HuH-7.5 (cell line): Measurements from ENCODE around the gene FMNL1.
A peak's percentile ranks its signal among the peaks of the same experiment; 100 is the strongest.
"Not testable (repeated sequence)": the region's sequence is repeated elsewhere in the genome, so short reads cannot be mapped to it uniquely, and the experiment has no call there.

Experiments used
- DNase-seq: peaks from one replicate; pipeline ENCODE4 v3.0.0; 2011; ENCODE audit warnings: low spot score

The FMNL1 gene

GRCh38 chr17:45236282-45236606 is 14.6 kb downstream of the FMNL1 start:
- no peak for DNase-seq

- no peak for DNase-seq
Observed at GRCh38 chr17:45237686-45238085, 16.0 kb downstream of the FMNL1 start.

GRCh38 chr17:45238155-45238774 is 16.6 kb downstream of the FMNL1 start:
- no peak for DNase-seq

- no peak for DNase-seq
Observed at GRCh38 chr17:45240905-45241327, 19.2 kb downstream of the FMNL1 start.

GRCh38 chr17:45241328-45242028 is 19.8 kb downstream of the FMNL1 start:
- no peak for DNase-seq

DNA sequence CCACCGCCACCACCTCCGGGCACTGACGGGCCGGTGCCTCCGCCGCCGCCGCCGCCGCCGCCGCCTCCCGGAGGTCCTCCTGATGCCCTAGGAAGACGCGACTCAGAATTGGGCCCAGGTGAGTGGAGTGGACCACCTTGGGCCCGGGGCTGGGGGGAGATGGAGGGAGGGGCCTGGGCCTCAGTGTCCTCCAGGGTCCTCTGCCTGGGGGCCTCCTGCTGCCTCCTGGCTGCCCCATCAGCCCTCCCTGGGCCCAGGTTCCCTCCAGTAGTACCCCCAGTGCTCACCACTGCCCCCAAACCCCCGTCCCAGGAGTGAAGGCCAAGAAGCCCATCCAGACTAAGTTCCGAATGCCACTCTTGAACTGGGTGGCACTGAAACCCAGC is 20.3 kb downstream of the FMNL1 start:
- no peak for DNase-seq

DNA sequence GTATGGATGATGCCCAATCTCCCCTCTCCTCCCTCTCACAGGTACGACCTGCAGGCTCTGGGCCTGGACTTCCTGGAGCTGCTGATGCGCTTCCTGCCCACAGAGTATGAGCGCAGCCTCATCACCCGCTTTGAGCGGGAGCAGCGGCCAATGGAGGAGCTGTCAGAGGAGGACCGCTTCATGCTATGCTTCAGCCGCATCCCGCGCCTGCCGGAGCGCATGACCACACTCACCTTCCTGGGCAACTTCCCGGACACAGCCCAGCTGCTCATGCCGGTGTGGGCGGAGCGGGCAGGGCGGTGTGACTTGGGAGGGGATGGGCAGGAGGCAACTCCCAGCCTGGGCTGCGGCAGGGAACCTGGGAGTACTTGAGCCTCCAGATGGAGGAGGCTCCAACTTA is 22.1 kb downstream of the FMNL1 start:
- DNase-seq, result no peak

DNA sequence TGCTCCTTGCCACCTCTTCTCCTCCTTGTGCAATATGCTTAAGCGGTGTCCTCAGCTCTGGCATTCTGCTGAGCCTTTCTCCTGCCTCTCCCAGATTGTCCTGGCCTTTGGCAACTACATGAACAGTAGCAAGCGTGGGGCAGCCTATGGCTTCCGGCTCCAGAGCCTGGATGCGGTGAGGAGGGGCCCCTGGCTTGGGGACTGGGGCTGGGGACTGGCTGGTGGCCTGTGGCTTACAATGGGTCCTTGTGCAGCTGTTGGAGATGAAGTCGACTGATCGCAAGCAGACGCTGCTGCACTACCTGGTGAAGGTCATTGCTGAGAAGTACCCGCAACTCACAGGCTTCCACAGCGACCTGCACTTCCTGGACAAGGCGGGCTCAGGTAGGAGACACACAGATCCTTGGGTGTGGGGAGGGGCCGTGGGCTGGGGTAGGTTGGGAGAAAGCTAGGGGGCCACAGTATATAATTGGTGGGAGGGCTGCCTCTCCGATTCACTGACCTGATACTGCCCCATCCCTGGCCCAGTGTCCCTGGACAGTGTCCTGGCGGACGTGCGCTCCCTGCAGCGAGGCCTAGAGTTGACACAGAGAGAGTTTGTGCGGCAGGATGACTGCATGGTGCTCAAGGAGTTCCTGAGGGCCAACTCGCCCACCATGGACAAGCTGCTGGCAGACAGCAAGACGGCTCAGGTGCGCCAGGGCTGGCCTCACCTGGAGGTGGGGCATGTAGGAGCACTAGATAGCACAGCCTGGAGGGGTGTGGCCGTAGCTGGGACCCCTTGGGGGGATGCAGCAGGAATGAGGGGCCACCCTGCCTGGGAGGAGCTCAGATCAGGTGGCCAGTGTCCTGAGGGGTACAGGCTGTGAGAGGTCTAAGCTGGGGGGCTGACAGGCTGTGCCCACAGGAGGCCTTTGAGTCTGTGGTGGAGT is 23.3 kb downstream of the FMNL1 start:
- no peak for DNase-seq

GRCh38 chr17:45246338-45246737 is 24.7 kb downstream of the FMNL1 start:
- no peak for DNase-seq

GRCh38 chr17:45246861-45247428 is 25.3 kb downstream of the FMNL1 start:
- DNase-seq, result peak; percentile 87

DNA sequence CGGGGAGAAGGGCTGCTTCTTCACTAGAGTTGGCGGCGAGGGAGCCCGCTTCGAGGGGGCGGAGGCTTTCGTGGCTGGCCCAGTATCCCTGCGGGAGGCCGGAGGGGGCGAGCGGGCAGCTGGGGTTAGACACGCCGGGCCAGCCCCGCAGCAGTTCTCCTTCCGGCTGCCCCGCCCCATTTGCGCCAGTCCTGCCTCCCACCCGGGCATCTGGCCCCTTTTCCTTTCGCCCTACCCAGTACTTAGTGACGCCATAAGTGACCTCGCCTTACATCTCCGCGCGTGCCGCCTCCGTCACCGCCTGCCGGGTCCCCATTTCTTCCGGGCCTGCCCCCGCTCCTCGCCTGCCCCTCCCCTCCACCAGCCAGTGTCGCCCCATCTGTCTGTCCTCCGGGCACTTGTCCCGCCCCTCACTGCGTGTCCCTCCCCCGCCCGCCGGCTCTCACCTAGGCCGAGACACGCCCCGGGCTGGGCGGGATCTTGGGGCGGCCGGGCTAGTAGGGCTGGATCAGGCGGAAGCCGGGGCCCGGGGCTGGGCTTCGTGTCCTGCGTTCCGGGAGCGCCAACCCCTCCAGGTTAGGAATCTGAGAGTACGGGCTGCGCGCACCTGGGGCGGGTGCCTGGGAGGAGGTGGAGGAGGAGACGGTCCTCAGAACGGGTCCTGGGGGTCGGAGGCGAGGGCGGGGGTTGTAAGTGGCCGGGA is 25.9 kb downstream of the FMNL1 start:
- peak; percentile 99 for DNase-seq

DNA sequence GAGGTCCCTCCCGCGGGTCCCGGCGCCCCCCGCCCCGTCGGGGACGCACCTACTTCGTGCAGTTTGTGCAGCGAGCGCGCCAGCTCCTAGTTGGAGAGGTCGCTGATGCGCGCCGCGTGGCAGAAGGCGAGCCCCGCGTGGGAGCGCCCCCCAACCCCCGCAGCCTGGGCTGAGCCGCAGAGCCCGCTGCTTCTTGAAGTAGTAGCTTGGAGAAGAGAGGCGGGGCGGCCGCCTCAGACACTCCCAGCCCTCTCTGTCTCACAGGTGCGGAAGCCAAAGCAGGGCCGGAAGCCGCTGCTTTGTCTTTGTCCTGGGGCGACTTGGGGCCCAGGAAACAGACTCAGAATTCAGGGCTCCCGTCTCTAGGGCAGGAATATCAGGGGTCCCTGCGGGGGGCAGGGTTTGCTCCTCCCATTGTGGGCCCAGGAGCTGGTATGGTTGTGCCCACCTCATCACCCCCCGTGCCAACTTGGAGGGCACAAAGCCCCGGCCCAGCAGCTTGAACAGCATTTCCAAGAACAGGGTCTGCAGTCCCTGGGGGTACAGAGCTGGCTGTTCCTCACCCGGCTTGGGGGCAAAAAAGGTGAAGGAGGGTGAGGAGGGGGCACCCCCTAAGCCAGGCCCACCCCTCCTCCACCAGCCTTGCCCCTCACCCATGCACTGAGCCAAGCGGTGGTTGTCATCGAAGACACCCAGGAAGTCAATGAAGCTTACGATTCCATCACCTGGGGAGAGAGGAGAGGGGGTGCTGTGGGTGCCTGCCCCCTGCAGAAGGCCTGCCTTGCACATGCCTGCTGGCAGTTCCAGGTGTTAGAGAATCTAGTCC is 26.7 kb downstream of the FMNL1 start:
- DNase-seq, result no peak

GRCh38 chr17:45251931-45252330 is 30.2 kb downstream of the FMNL1 start:
- DNase-seq, result no peak

- DNase-seq, result not testable (repeated sequence)
Observed at GRCh38 chr17:45253237-45253636, 31.6 kb downstream of the FMNL1 start.

- no peak for DNase-seq
Observed at GRCh38 chr17:45253879-45254278, 32.2 kb downstream of the FMNL1 start.

- no peak for DNase-seq
Observed at GRCh38 chr17:45255358-45255757, 33.7 kb downstream of the FMNL1 start.

DNA sequence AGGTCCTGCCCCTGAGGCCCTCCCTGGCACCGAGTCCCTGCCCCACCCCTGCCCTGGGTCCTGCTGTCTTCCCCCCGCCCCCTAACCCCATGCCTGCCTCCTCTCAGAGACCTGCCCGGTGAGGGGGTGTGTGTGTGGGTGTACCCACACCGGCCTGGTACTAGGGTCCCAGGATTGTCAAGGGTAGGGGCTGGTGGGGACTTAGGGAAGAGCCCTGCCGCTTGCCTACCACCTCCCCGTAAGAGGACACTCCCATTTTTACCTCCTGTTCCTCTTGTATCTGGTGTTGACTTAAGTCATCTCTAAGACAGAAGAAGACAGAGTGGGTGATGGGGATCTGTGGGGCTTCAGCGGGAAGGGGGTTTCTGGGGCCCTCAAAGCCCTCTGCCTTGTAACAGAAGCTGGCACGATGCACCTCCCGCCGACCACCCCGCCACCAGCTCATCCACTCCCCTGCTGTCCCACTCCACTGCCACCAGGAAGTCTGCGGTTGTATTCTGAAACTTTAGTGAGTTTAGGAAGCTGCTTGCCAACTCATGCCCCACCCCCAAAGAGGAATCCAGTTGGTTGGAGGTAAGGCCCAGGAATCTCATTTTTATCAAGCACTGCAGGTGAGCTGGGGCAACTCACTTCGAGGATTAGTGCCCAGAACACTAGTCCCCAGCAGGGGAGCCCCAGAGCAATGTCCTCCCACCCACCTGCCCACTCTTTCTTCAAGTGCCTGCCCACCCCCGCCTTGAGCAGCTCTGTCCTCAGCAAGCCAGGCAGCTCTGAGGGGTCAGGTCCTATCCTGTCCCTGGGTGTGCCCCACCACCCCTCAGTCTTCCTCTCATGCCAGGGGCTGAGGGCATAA is 34.7 kb downstream of the FMNL1 start:
- no peak for DNase-seq

DNA sequence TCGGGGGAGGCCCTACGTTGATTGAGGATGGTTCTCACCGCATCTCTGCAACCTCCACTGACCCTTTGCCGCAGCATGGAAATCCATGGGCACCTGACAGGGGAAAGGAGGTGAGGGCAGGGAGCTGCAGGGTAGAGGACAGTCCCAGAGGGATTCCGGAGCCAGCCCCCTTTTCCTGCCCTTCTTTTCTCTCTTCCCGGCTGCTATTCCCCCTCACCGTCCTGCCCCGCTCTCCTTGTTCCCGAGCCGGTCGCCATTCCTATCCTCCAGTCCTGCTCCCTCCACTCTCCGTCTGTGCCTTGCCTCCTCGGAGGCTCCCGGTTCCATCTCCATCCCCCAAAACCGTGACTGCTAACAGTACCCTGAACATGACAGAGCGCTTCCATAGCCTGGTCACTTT is 35.4 kb downstream of the FMNL1 start:
- no peak for DNase-seq

DNA sequence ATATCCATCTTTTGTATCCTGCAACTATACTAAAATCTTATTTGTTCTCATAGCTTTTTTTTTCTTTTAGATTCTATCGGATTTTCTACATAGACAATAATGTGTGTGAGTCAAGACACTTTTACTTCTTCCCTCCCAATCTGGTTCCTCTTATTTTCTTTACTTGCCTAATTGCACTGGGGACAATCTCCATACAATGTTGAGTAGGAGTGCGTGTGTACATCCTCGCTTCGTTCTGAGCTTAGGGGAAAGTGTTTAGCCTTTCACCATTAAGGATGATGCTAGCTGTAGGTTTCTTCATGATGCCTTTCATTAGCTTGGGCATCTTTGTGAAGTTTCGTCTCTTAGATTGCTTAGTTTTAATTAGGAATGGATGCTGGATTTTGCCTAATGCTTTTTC is 37.3 kb downstream of the FMNL1 start:
- DNase-seq, result no peak

DNA sequence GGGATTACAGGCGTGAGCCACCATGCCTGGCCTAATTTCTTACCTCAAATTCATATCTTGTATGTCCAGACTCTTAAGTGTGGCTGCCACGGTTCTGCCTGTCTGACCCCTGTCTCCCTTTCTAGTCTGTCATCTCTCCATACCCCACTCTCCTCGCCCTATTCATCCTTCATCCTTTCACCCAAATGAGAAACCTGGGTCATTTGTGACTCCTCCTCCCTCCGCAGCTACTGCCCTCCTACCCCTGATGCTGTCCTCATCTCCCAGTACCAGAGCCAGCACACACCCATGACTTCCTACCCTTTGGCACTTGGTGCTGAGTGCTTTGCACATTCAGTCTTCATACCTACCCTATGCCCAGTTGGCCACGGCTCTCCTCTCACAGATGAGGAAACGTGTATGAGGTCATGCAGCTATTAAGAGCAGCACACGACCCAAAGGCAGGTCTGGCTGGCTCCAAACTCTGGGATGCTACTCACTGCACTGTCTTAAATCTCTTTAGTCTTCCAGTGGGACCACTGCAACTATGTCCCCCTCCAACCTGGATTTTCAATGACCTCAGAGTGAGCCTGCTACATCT is 38.6 kb downstream of the FMNL1 start:
- no peak for DNase-seq
